Stimulated activated CD8-positive, alpha-beta memory T cell treated with anti-CD3 and anti-CD28 coated beads, Interleukin-7, amount 100 ng/mL, for 4 hours (primary cell): ENCODE data around the gene DHRS4.
A peak's percentile ranks its signal among the peaks of the same experiment; 100 is the strongest.
"Not testable (repeated sequence)": the region's sequence is repeated elsewhere in the genome, so short reads cannot be mapped to it uniquely, and the experiment has no call there.

Experiments used
- DNase-seq, 2 donors: peaks; one replicate each; pipeline ENCODE4 v3.0.0-alpha.2; 2020; ENCODE audit warnings: low read depth in 2 of 2

Gene DHRS4

GRCh38 chr14:23941230-23941629, 12.3 kb upstream of the DHRS4 start:
- DNase-seq, result no peak

- no peak for DNase-seq
Measured at GRCh38 chr14:23941669-23942068, 11.9 kb upstream of the DHRS4 start.

DNA sequence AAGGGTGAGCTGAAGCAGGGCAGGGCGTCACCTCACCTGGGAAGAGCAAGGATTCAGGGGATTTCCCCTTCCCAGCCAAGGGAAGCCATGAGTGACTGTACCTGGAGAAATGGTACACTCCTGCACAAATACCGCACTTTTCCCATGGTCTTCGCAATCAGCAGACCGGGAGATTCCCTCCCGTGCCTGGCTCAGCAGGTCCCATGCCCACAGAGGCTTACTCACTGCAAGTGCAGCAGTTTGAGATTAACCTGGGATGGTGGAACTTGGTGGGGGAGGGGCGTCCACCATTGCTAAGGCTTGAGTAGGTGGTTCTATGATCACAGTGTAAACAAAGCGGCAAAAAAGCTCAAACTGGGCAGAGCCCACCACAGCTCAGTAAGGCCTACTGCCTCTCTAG, 11.0 kb upstream of the DHRS4 start:
- DNase-seq, result no peak

DNA sequence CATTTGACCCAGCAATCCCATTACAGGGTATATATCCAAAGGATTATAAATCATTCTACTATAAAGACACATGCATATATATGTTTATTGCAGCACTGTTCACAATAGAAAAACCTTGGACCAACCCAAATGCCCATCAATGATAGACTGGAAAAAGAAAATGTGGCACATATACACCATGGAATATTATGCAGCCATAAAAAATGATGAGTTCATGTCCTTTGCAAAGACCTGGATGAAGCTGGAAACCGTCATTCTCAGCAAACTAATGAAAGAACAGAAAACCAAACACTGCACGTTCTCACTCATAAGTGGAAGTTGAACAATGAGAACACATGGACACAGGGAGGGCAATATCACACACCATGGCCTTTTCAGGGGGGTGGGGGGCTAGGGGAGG, 4.5 kb upstream of the DHRS4 start:
- not testable (repeated sequence) for DNase-seq

- DNase-seq, result no peak
Measured at GRCh38 chr14:23950411-23951135, 3.0 kb upstream of the DHRS4 start.

- DNase-seq, result not testable (repeated sequence)
Measured at GRCh38 chr14:23951136-23951466, 2.5 kb upstream of the DHRS4 start.

DNA sequence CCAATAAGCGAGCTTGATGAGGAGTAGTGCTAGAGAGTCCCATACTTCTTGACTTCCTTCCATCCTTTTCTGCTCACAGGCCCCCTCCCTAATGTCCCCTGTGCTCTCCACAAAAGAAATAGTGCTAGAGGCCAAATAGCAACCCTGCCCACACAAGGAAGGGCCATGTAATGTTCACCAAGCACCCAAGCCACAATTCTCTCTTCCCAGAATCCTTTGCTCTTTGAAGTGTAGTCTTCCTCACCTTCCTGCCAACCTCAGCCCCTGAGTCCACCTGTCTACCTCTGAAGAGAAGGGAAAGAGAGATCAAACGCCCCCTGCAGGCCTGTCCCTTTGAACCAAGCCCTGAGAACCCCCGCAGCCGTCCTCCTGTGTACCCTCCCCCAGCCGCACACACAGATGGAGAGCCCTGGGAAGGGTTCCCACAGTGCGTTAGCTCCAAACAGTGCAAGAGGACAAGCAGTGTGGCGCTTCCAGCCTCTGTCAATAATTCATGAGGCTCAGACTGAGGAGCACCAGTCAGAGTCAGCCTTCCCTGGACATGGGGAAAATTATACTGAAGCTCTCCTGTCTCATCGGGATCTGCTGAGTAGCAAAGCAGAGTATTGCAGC, 1.9 kb upstream of the DHRS4 start:
- no peak for DNase-seq

DNA sequence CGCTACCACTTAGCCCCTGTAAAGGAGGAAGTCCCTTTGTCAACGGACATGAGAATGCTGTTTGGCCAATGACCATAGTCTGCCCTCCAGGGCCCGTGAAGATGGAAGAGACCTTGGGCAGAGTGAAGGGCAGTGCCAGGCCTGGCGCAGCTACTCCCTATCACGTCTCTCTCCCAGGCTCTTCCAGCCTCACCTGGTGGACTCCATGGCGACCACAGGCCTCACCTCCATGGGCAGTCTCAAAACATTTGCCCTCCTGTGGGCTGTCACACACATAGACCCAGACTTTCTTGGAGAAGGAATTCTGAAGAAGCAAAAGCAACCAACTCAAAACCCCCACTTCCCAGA, 480 bp upstream of the DHRS4 start:
- not testable (repeated sequence) for DNase-seq

GRCh38 chr14:23954279-23954614, 677 bp downstream of the DHRS4 start:
- DNase-seq, result not testable (repeated sequence)

- DNase-seq, result not testable (repeated sequence)
Measured at GRCh38 chr14:23954965-23955364, 1.4 kb downstream of the DHRS4 start.

- DNase-seq, result not testable (repeated sequence)
Measured at GRCh38 chr14:23955811-23956210, 2.2 kb downstream of the DHRS4 start.

DNA sequence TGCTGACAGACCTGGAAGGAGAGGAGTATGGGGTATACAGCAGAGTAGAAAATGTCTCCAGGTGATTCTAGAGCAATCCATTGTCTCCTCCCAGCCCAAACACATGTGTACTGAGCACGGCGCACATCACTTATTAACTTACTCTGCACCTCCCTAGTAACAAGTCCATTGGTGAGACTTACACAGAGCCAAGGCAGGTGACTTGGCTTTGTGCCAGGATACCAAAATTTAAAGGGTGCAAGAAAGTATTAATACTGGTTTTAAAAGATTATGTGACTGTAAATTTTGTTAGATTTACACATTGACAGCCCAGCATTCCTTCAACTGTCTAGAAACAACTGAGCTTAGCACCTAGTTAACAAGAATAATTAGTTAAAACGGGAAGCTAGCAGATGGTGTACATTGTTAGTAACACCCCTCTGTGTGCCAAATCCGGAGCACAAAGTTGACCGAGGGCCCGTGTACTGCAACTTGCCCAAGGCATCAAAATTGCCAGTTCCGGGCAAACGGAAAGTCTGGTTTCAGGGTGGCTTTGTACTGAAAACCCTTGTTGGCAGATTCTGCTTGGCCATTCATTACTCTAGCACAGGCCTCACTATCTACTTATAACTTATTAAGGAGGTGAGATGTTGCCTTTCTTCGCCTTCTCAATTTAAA, 4.5 kb downstream of the DHRS4 start:
- not testable (repeated sequence) for DNase-seq

GRCh38 chr14:23960899-23961298, 7.3 kb downstream of the DHRS4 start:
- not testable (repeated sequence) for DNase-seq

- DNase-seq, result not testable (repeated sequence)
Measured at GRCh38 chr14:23961704-23962103, 8.1 kb downstream of the DHRS4 start.

DNA sequence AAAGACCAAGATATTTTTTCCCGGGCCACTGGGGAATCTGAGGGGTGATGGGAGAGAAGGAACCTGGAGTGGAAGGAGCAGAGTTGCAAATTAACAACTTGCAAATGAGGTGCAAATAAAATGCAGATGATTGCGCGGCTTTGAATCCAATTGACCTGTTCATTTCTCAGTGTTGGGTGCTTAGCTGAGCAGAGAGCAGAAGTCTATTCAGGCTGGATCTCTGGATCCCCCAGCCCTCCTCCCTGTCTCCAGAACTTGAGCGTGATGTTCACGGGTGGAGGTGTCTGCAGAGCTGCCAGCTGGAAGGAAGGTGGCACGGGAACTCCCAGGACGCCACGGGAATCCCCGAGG, 15.5 kb downstream of the DHRS4 start:
- not testable (repeated sequence) for DNase-seq

DNA sequence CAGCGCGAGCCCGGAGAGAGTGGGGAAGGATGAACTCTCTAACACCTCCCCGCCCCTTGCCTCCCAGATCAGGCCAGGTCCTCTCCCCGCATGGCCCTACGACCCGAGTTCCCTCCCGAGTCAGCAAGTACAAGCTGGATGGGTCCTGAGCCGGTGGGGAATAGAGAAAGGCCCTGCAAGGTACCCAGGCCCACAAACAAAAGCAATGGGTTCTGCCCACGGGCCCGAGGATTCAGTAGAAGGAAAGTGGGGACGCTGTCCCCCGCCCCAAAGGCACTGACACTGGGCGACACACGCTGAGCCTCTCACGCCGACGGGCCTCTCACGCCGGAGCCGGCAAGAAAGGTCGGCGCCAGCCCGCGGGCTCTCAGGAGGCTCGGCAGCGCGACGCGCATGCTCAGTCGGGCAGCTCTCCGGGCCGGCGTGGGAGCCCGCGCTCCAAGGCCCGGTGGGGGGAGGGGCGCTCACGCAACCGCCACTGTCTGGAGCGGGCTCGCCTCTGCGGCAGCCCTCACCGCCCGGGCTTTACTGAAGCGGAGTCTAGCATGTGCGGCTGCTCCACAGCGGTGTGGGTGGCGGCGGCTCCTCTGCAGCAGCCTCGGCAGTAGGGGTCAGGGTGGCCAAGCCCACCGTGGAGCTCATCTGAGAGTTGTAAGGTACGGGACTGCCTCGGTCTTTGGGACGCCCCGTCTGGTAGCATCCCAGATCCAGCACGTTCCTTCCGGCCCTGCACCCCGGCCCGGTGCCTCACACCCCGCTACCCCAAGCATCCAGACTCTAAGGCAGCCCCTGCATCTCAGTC, 16.1 kb downstream of the DHRS4 start:
- DNase-seq, result peak in 1 of 2 donors; percentile 32

GRCh38 chr14:23970283-23970659, 16.7 kb downstream of the DHRS4 start:
- DNase-seq, result not testable (repeated sequence)

DNA sequence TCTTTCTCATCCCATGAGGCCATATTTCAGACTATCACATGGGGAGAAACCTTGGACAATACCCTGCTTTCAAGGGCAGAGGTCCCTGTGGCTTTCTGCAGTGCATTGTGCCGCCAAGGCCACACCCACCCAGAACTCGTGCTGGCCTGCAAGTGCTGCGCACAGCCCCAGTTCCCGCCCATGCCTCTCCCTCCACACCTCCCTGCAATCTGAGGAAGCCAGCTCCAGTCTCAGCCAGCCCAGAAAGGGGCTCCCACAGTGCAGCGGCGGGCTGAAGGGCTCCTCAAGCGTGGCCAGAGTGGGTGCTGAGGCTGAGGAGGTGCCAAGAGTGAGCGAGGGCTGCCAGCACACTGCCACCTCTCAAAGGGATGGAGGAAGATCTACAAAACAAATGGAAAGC, 19.6 kb downstream of the DHRS4 start:
- DNase-seq, result not testable (repeated sequence)

DNA sequence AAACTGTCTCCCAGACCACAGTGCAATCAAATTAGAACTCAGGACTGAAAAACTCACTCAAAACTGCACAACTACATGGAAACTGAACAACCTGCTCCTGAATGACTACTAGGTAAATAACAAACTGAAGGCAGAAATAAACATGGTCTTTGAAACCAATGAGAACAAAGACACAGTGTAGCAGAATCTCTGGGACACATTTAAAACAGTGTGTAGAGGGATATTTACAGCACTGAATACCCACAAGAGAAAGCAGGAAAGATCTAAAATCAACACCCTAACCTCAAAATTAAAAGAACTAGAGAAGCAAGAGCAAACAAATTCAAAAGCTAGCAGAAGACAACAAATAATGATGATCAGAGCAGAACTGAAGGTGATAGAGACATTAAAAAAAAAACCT, 20.5 kb downstream of the DHRS4 start:
- DNase-seq, result not testable (repeated sequence)

DNA sequence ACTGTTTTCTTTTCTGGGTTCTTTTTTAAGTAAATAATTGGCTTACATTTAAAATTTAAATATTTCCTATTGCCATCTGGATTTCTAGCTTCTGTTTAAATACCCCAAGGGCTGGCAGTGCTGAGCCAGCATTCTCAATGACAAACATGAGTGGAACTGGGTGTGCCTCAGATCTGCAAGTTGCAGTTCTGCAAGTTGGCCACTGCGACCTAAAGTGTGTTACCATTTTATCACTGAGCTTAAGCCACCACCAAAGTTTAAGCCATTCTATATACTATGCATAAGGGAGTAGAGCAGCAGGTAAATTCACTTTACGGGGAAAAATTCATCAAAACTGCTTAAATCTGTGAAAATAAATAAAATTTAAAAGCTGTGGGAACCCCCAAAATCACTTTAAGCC, 23.6 kb downstream of the DHRS4 start:
- DNase-seq, result not testable (repeated sequence)

DNA sequence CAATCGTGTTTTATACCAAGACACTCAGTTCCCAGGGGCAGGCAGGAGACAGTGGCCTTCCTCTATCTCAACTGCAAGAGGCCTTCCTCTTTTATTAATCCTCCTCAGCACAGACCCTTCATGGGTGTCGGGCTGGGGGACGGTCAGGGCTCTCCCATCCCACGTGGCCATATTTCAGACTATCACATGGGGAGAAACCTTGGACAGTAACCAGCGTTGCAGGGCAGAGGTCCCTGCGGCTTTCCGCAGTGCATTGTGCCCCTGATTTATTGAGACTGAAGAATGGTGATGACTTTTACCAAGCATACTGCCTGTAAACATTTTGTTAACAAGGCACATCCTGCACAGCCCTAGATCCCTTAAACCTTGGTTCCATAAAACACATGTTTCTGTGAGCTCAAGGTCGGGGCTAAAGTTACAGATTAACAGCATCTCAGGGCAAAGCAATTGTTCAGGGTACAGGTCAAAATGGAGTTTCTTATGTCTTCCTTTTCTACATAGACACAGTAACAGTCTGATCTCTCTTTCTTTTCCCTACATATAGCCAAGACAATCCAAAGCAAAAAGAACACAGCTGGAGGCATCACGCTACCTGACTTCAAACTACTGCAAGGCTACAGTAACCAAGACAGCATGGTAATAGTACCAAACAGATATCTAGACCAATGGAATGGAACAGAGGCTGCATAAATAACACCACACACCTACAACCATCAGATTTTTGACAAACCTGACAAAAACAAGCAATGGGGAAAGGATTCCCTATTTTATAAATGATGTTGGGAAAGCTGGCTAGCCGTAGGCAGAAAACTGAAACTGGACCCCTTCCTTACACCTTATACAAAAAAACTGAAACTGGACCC, 28.6 kb downstream of the DHRS4 start:
- DNase-seq, result not testable (repeated sequence)
